Measurements from ENCODE around the gene SRD5A1.

SRD5A1 gene

GRCh38 chr5:6718161-6718681, 85.0 kb downstream of the SRD5A1 start:
- no peak for FAIRE-seq
- TF ChIP-seq POU2F2 (IDR thresholded peaks at IDR 0.05; ENCODE audit: low read depth, low read length) = no peak

DNA sequence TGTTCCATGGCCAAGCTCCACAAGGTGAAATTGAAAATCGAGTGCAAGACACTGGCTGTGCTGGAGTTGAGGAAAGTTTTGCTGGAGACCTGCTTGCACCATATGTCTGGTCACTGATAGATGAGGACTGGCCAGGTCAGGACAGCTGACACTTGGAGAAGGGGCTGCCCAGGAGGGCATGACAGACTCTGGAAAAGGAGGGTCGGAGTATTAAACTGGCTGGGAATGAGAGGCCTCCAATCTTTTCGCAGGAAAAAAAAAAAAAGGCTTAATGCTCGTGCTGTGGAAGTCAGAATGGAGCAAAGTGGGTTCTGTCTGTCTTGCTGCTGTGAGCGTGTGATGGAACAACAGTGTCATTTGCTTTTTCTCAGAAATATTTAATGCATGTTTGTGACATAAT, 85.5 kb downstream of the SRD5A1 start:
- TF ChIP-seq POLR2A (IDR thresholded peaks at IDR 0.05; ENCODE audit: low read depth, low read length) = no peak
- TF ChIP-seq POU2F2 (IDR thresholded peaks at IDR 0.05; ENCODE audit: low read depth, low read length) = no peak
- no peak for TF ChIP-seq TAF1 (IDR thresholded peaks at IDR 0.05; ENCODE audit: low read depth, low read length)
- no peak for TF ChIP-seq POLR2AphosphoS5 (IDR thresholded peaks at IDR 0.05; ENCODE audit: low read depth, low read length)
- no peak for TF ChIP-seq PAX5 (IDR thresholded peaks at IDR 0.05; ENCODE audit: insufficient read depth, low read length, severe bottlenecking)
- TF ChIP-seq SPI1 (IDR thresholded peaks at IDR 0.05; ENCODE audit: low read depth, low read length) = no peak
- FAIRE-seq (no peak), DNase-seq (ENCODE audit: insufficient read length, low spot score) (no peak)

More at GRCh38 chr5:6718161-6718681, 85.0 kb downstream of the SRD5A1 start:
- no peak for DNase-seq (ENCODE audit: insufficient read length, low spot score)

DNA sequence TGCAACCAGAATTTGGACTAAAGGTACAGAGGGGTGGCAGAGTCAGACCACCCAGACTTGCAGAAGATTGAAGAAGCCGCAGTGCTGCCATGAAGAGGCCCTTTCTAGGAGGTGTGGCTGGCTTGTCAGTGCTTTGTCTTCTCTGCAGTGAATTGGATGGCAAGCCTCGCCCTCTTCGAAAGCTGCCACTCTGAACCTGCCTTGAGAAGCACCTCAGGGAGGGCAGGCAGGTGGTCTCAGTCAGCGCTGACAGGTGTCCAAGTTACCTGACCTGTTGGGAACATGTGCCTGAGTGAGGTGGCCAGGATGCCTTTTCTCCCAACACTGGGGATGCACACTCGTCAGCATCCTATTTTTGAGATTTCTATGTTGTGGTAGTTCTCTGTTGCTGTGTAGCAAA, 86.2 kb downstream of the SRD5A1 start:
- no peak for FAIRE-seq
- no peak for DNase-seq (ENCODE audit: insufficient read length, low spot score)
- TF ChIP-seq POLR2AphosphoS5 (IDR thresholded peaks at IDR 0.05; ENCODE audit: low read depth, low read length) (no peak), SPI1 (IDR thresholded peaks at IDR 0.05; ENCODE audit: low read depth, low read length) (no peak), POU2F2 (IDR thresholded peaks at IDR 0.05; ENCODE audit: low read depth, low read length) (no peak), PAX5 (IDR thresholded peaks at IDR 0.05; ENCODE audit: insufficient read depth, low read length, severe bottlenecking) (no peak), POLR2A (IDR thresholded peaks at IDR 0.05; ENCODE audit: low read depth, low read length) (no peak), TAF1 (IDR thresholded peaks at IDR 0.05; ENCODE audit: low read depth, low read length) (no peak)

- no peak for FAIRE-seq
- no peak for TF ChIP-seq POU2F2 (IDR thresholded peaks at IDR 0.05; ENCODE audit: low read depth, low read length)
- no peak for TF ChIP-seq POLR2A (IDR thresholded peaks at IDR 0.05; ENCODE audit: low read depth, low read length)
- no peak for TF ChIP-seq SPI1 (IDR thresholded peaks at IDR 0.05; ENCODE audit: low read depth, low read length)
- no peak for TF ChIP-seq POLR2AphosphoS5 (IDR thresholded peaks at IDR 0.05; ENCODE audit: low read depth, low read length)
- TF ChIP-seq PAX5 (IDR thresholded peaks at IDR 0.05; ENCODE audit: insufficient read depth, low read length, severe bottlenecking) = no peak
- TF ChIP-seq TAF1 (IDR thresholded peaks at IDR 0.05; ENCODE audit: low read depth, low read length) = no peak
Observed at GRCh38 chr5:6719896-6720560, 86.8 kb downstream of the SRD5A1 start.

GRCh38 chr5:6720561-6720921, 87.3 kb downstream of the SRD5A1 start:
- FAIRE-seq (no peak), DNase-seq (ENCODE audit: insufficient read length, low spot score) (no peak)
- TF ChIP-seq PAX5 (IDR thresholded peaks at IDR 0.05; ENCODE audit: insufficient read depth, low read length, severe bottlenecking) (no peak), POLR2AphosphoS5 (IDR thresholded peaks at IDR 0.05; ENCODE audit: low read depth, low read length) (no peak), SPI1 (IDR thresholded peaks at IDR 0.05; ENCODE audit: low read depth, low read length) (no peak), POLR2A (IDR thresholded peaks at IDR 0.05; ENCODE audit: low read depth, low read length) (no peak), TAF1 (IDR thresholded peaks at IDR 0.05; ENCODE audit: low read depth, low read length) (no peak), POU2F2 (IDR thresholded peaks at IDR 0.05; ENCODE audit: low read depth, low read length) (no peak)

More at GRCh38 chr5:6719896-6720560, 86.8 kb downstream of the SRD5A1 start:
- no peak for DNase-seq (ENCODE audit: insufficient read length, low spot score)

DNA sequence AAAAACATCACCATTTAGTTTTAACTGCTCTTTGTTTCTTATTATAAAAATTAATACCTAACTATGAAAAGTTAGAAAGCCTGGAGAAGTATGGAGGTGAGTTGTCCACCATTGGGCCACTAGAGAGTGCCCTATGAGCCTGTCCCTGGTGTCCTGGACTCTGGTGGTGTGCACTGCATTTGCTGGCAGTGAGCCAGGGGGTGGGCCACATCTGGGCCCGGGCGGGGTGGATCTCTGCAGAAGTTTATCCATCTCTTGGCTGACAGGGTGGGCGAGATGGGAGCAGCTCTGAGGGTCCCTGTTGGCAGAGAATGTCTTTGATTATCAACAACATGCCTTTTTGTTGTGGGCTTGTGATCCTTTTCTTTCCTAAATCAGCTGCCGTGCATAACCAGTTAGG, 88.2 kb downstream of the SRD5A1 start:
- TF ChIP-seq POU2F2 (IDR thresholded peaks at IDR 0.05; ENCODE audit: low read depth, low read length) (no peak), SPI1 (IDR thresholded peaks at IDR 0.05; ENCODE audit: low read depth, low read length) (no peak), TAF1 (IDR thresholded peaks at IDR 0.05; ENCODE audit: low read depth, low read length) (no peak), PAX5 (IDR thresholded peaks at IDR 0.05; ENCODE audit: insufficient read depth, low read length, severe bottlenecking) (no peak), POLR2AphosphoS5 (IDR thresholded peaks at IDR 0.05; ENCODE audit: low read depth, low read length) (no peak), POLR2A (IDR thresholded peaks at IDR 0.05; ENCODE audit: low read depth, low read length) (no peak)

GRCh38 chr5:6722015-6722414, 88.8 kb downstream of the SRD5A1 start:
- DNase-seq (ENCODE audit: insufficient read length, low spot score) (no peak), FAIRE-seq (peak; percentile 13)
- TF ChIP-seq TAF1 (IDR thresholded peaks at IDR 0.05; ENCODE audit: low read depth, low read length) (no peak), POLR2AphosphoS5 (IDR thresholded peaks at IDR 0.05; ENCODE audit: low read depth, low read length) (no peak), PAX5 (IDR thresholded peaks at IDR 0.05; ENCODE audit: insufficient read depth, low read length, severe bottlenecking) (no peak), POLR2A (IDR thresholded peaks at IDR 0.05; ENCODE audit: low read depth, low read length) (no peak), POU2F2 (IDR thresholded peaks at IDR 0.05; ENCODE audit: low read depth, low read length) (no peak), SPI1 (IDR thresholded peaks at IDR 0.05; ENCODE audit: low read depth, low read length) (no peak)

More for the DNA sequence above, 88.2 kb downstream of the SRD5A1 start:
- no peak for FAIRE-seq
- no peak for DNase-seq (ENCODE audit: insufficient read length, low spot score)

DNA sequence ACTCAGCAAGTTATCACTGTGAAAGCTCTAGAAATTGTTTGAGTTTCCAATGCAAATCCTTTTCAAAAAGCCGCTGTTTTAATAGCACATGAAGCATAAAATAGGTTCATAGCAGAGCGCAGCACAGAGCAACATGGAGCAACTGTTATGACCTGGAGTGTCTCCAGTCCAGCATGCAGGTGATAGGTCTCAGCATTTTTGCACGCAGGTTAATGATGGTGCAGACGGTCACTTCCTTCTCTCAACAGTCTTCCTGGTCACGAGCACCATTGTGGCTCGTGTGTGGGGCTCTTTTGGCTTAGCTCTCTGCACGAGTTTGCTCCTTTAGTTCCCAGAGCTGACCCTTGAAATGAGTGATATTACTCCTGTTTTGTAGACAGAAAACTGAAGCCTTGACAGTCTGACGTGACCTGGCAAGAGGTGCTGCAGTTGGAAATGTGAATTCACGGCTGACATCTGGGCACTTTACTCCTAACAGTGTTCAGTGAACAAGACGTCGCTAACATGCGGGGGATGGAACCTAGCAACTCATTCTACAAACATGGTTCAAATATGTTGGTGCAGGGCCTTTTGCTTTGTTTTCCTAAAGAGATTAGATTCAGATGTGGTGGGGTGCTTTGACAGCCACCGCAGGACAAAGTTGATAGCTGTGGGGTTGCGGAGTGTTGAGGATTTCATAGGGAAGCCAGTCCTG, 90.0 kb downstream of the SRD5A1 start:
- TF ChIP-seq TAF1 (IDR thresholded peaks at IDR 0.05; ENCODE audit: low read depth, low read length) (no peak), SPI1 (IDR thresholded peaks at IDR 0.05; ENCODE audit: low read depth, low read length) (no peak), POLR2A (IDR thresholded peaks at IDR 0.05; ENCODE audit: low read depth, low read length) (no peak), POLR2AphosphoS5 (IDR thresholded peaks at IDR 0.05; ENCODE audit: low read depth, low read length) (no peak), PAX5 (IDR thresholded peaks at IDR 0.05; ENCODE audit: insufficient read depth, low read length, severe bottlenecking) (no peak), POU2F2 (IDR thresholded peaks at IDR 0.05; ENCODE audit: low read depth, low read length) (no peak)
- no peak for DNase-seq (ENCODE audit: insufficient read length, low spot score)
- no peak for FAIRE-seq

DNA sequence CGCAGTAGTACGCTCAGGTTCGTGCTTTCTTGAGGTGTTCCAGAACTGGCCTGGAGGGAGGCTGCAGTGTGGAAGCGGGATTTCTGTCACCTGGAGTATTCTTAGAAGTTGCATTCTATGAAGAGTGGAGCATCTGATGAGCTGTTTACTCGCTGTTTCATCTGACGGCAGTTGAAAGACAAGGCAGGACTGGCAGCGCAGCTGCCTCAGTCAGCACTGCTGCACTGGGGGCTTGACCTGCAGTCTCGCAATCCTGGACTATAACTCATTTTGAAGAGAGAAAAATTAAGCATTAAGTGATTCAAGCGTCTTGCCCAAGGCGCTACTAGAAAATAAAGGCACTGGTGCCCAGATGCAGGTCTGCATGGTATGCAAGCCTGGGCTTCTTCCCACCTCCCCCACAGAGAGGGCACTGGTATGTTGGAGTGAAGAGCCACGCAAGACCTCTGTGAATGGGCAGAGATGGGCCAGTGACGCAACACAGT, 90.6 kb downstream of the SRD5A1 start:
- FAIRE-seq (no peak), DNase-seq (ENCODE audit: insufficient read length, low spot score) (no peak)
- TF ChIP-seq SPI1 (IDR thresholded peaks at IDR 0.05; ENCODE audit: low read depth, low read length) (no peak), TAF1 (IDR thresholded peaks at IDR 0.05; ENCODE audit: low read depth, low read length) (no peak), PAX5 (IDR thresholded peaks at IDR 0.05; ENCODE audit: insufficient read depth, low read length, severe bottlenecking) (no peak), POLR2AphosphoS5 (IDR thresholded peaks at IDR 0.05; ENCODE audit: low read depth, low read length) (no peak), POU2F2 (IDR thresholded peaks at IDR 0.05; ENCODE audit: low read depth, low read length) (no peak), POLR2A (IDR thresholded peaks at IDR 0.05; ENCODE audit: low read depth, low read length) (no peak)

Data from GM12891 (cell line).